CD14-positive monocyte (primary cell): Measurements from ENCODE around the gene NCBP3. TPM values are rescaled to one million over a fixed set of nuclear protein-coding genes. Genes with fewer than 3 reads are reported as not detected.

Experiments used
- DNase-seq, 3 donors: peaks; one replicate each; pipeline ENCODE4 v3.0.0-alpha.2; 2011 to 2022
- H2AFZ ChIP-seq: 2 replicates; pipeline ENCODE4 v1.6.0; 2012; ENCODE audit warnings: mild to moderate bottlenecking, low read depth, low read length, inconsistent platforms; ENCODE audit not compliant: insufficient read depth, poor library complexity, severe bottlenecking
- H3K27ac ChIP-seq, 2 donors: 1 replicate in 1 of 2; 2 replicates in 1 of 2; pipeline ENCODE4 v1.5.1; 2012 to 2013; ENCODE audit warnings: low read length in 2 of 2, control low read depth in 1 of 2, inconsistent platforms in 1 of 2, low read depth in 1 of 2, mild to moderate bottlenecking in 1 of 2
- H3K27me3 ChIP-seq, 2 donors: one replicate each; pipeline versions ENCODE4 v1.6.0 to v1.6.1; 2011 to 2013; ENCODE audit warnings: low read length in 2 of 2; ENCODE audit not compliant: control insufficient read depth in 2 of 2, insufficient read depth in 2 of 2
- H3K36me3 ChIP-seq, 2 donors: replicated peaks in 1 of 2; 1 replicate in 1 of 2; 2 replicates in 1 of 2; pipeline versions ENCODE4 v1.5.1 to v1.6.1; 2012 to 2013; ENCODE audit warnings: low read length in 2 of 2, control low read depth in 1 of 2, inconsistent platforms in 1 of 2, mild to moderate bottlenecking in 1 of 2; ENCODE audit not compliant: insufficient read depth in 2 of 2, control insufficient read depth in 1 of 2
- H3K4me1 ChIP-seq, 2 donors: 1 replicate in 1 of 2; 2 replicates in 1 of 2; pipeline versions ENCODE4 v1.5.1 to v1.6.1; 2012 to 2013; ENCODE audit warnings: low read length in 2 of 2, control low read depth in 1 of 2, inconsistent platforms in 1 of 2, mild to moderate bottlenecking in 1 of 2, moderate library complexity in 1 of 2; ENCODE audit not compliant: insufficient read depth in 2 of 2, control insufficient read depth in 1 of 2
- H3K4me2 ChIP-seq: replicated peaks from 2 replicates; pipeline ENCODE3; 2012; ENCODE audit warnings: low read length, moderate library complexity, mild to moderate bottlenecking; ENCODE audit not compliant: poor library complexity, severe bottlenecking; ENCODE audit errors: extremely low read depth
- H3K4me3 ChIP-seq, 3 experiments: fragments of 200-600 bp in 1 of 3; sonication (generic) in 1 of 3; replicated peaks in 1 of 3; 1 replicate in 2 of 3; 2 replicates in 1 of 3; pipeline ENCODE4 v1.5.1; 2011 to 2013; ENCODE audit warnings: low read length in 3 of 3, mild to moderate bottlenecking in 3 of 3, control low read depth in 2 of 3, low read depth in 2 of 3, inconsistent platforms in 1 of 3, moderate library complexity in 1 of 3
- H3K79me2 ChIP-seq: 2 replicates; pipeline ENCODE4 v1.6.0; 2012; ENCODE audit warnings: mild to moderate bottlenecking, control low read depth, inconsistent platforms, low read length, moderate library complexity; ENCODE audit not compliant: insufficient read depth
- H3K9ac ChIP-seq: 2 replicates; pipeline ENCODE4 v1.6.0; 2017; ENCODE audit warnings: low read length, mild to moderate bottlenecking; ENCODE audit not compliant: insufficient read depth, poor library complexity, severe bottlenecking
- H3K9me3 ChIP-seq, 2 donors: replicated peaks in 1 of 2; 1 replicate in 1 of 2; 2 replicates in 1 of 2; pipeline versions ENCODE4 v1.5.1 to v1.6.1; 2012 to 2013; ENCODE audit warnings: low read length in 2 of 2, control low read depth in 1 of 2; ENCODE audit not compliant: control insufficient read depth in 1 of 2, insufficient read depth in 1 of 2
- H4K20me1 ChIP-seq: 2 replicates; pipeline ENCODE4 v1.6.0; 2012; ENCODE audit warnings: mild to moderate bottlenecking, low read length, control low read depth, moderate library complexity; ENCODE audit not compliant: insufficient read depth
- H3K27ac Mint-ChIP-seq, 7 donors: one replicate each; pipeline ENCODE4 v1.8.0; 2020; ENCODE audit warnings: mild to moderate bottlenecking in 7 of 7, mixed read lengths in 7 of 7, moderate library complexity in 6 of 7, inconsistent platforms in 2 of 7
- H3K27me3 Mint-ChIP-seq, 3 donors: one replicate each; pipeline ENCODE4 v1.8.0; 2021 to 2022; ENCODE audit warnings: low read depth in 3 of 3, mild to moderate bottlenecking in 3 of 3, mixed read lengths in 3 of 3, moderate library complexity in 3 of 3, inconsistent platforms in 1 of 3
- H3K36me3 Mint-ChIP-seq, 2 donors: one replicate each; pipeline ENCODE4 v1.8.0; 2020; ENCODE audit warnings: mixed read lengths in 2 of 2, inconsistent platforms in 1 of 2, mild to moderate bottlenecking in 1 of 2
- H3K4me1 Mint-ChIP-seq: one replicate; pipeline ENCODE4 v1.8.0; 2020; ENCODE audit warnings: mild to moderate bottlenecking, mixed read lengths
- H3K4me3 Mint-ChIP-seq, 2 donors: one replicate each; pipeline ENCODE4 v1.8.0; 2020; ENCODE audit warnings: mild to moderate bottlenecking in 2 of 2, mixed read lengths in 2 of 2, moderate library complexity in 1 of 2
- H3K9me3 Mint-ChIP-seq, 7 donors: one replicate each; pipeline ENCODE4 v1.8.0; 2020 to 2022; ENCODE audit warnings: mixed read lengths in 7 of 7, mild to moderate bottlenecking in 6 of 7, moderate library complexity in 6 of 7, inconsistent platforms in 2 of 7
- CTCF ChIP-seq: fragments of 200-600 bp; IDR thresholded peaks from one replicate; pipeline ENCODE4 v1.8.0; 2022; ENCODE audit warnings: antibody characterized with exemption, mild to moderate bottlenecking
- WGBS: methylation state at CpG from one replicate; pipeline ENCODE4 v1.1.5; 2013; ENCODE audit warnings: missing lambda C conversion rate; ENCODE audit not compliant: insufficient coverage; 5-methylcytosine and 5-hydroxymethylcytosine counted together
- intact Hi-C, 2 donors: fragments of 100-400 bp; cut with micrococcal nuclease; formaldehyde crosslinking; loops; one replicate each; pipeline versions ENCODE4 v1.15.0 to v1.15.1; 2023
- polyA plus RNA-seq, 3 donors: library from polyadenylated mRNA; depleted of rRNA in 1 of 3; unstranded in 2 of 3; stranded (reverse) in 1 of 3; fragments of 300-500 nt in 2 of 3; fragments of >200 nt in 1 of 3; fragmentation: Illumina TruSeq in 2 of 3; gene quantifications; 1 replicate in 2 of 3; 2 replicates in 1 of 3; pipeline ENCODE4 v1.2.3, GENCODE V29; 2012 to 2021

The NCBP3 gene
- polyA plus RNA-seq, 3 donors: 4.9 to 19.0 (median 8.5) TPM

GRCh38 chr17:3804503-3804931, 41.5 kb downstream of the NCBP3 start:
- Histone ChIP-seq H3K27me3 (no peaks in the 10 kb centered on the region), H3K4me2 (no peak overlapping the region), H3K4me1 (peaks cover 52 to 54% of the 10 kb centered on the region in 2 donors), H4K20me1 (no peaks in the 10 kb centered on the region), H3K9ac (no peak overlapping the region), H3K9me3 (no peaks in the 10 kb centered on the region), H2AFZ (no peak overlapping the region), H3K4me3 (no peak overlapping the region), H3K36me3 (peaks cover 29 to 33% of the 10 kb centered on the region in 2 donors), H3K79me2 (no peaks in the 10 kb centered on the region), H3K27ac (peak overlapping the region; percentile 11 to 68)
- H3K27ac Mint-ChIP-seq: peak overlapping the region in 5 of 7 donors; percentile 20 to 99 (median 95)
- H3K36me3 Mint-ChIP-seq: peaks cover 32 to 38% of the 10 kb centered on the region in 2 donors
- no peak for DNase-seq
- H3K9me3 Mint-ChIP-seq: no peaks in the 10 kb centered on the region
- no peak for TF ChIP-seq CTCF
- H3K4me3 Mint-ChIP-seq: no peak overlapping the region
- WGBS: 80% methylated on average over 6 of the region's 6 CpGs
- intact Hi-C loops: loop anchor here in 1 of 2 donors (5.0 kb wide), 1 partner anchor 37 kb away; no protein-coding TSS in a partner anchor
- H3K27me3 Mint-ChIP-seq: peaks cover 0 to 2% (median 0%) of the 10 kb centered on the region in 3 donors
- peaks cover 49% of the 10 kb centered on the region for H3K4me1 Mint-ChIP-seq

- TF ChIP-seq CTCF: no peak
- H3K27me3 ChIP-seq: no peaks in the 10 kb centered on the region
- H3K4me3 ChIP-seq: peak overlapping the region in 1 of 3 experiments; percentile 58
- Mint-ChIP-seq H3K27me3 (peaks cover 0 to 2% (median 0%) of the 10 kb centered on the region in 3 donors), H3K4me3 (peak overlapping the region; percentile 45 to 80), H3K4me1 (peaks cover 62% of the 10 kb centered on the region), H3K9me3 (no peaks in the 10 kb centered on the region), H3K27ac (peak overlapping the region; percentile 89 to 99 (median 96)), H3K36me3 (peaks cover 27 to 31% of the 10 kb centered on the region in 2 donors)
- H3K9me3 ChIP-seq: no peaks in the 10 kb centered on the region
- peaks cover 64 to 66% of the 10 kb centered on the region in 2 donors for H3K4me1 ChIP-seq
- no peaks in the 10 kb centered on the region for H3K79me2 ChIP-seq
- peak; percentile 64 to 83 (median 74) for DNase-seq
- peak overlapping the region; percentile 61 for H2AFZ ChIP-seq
- 0% methylated on average over 2 of the region's 5 CpGs for WGBS
- H3K27ac ChIP-seq: peak overlapping the region; percentile 94 to 96
- peaks cover 21% of the 10 kb centered on the region in 2 donors for H3K36me3 ChIP-seq
- H3K9ac ChIP-seq: peak overlapping the region; percentile 68
- H4K20me1 ChIP-seq: no peaks in the 10 kb centered on the region
- intact Hi-C loops: loop anchor here in 1 of 2 donors (5.0 kb wide), 1 partner anchor 36 kb away; no protein-coding TSS in a partner anchor
- peak overlapping the region; percentile 70 for H3K4me2 ChIP-seq
Measured at GRCh38 chr17:3803308-3803640, 42.8 kb downstream of the NCBP3 start.
